T-helper 9 cell (primary cell): Measurements from ENCODE around the gene EXOC6.
"Not testable (repeated sequence)": the region's sequence is repeated elsewhere in the genome, so short reads cannot be mapped to it uniquely, and the experiment has no call there.

Source experiments
- DNase-seq: peaks from one replicate; pipeline ENCODE4 v3.0.0-alpha.2; 2020

The EXOC6 gene

GRCh38 chr10:92880917-92881316, 32.6 kb downstream of the EXOC6 start:
- DNase-seq, result no peak

GRCh38 chr10:92886334-92886961, 38.1 kb downstream of the EXOC6 start:
- no peak for DNase-seq

- DNase-seq, result no peak
Measured at GRCh38 chr10:92890471-92890870, 42.2 kb downstream of the EXOC6 start.

DNA sequence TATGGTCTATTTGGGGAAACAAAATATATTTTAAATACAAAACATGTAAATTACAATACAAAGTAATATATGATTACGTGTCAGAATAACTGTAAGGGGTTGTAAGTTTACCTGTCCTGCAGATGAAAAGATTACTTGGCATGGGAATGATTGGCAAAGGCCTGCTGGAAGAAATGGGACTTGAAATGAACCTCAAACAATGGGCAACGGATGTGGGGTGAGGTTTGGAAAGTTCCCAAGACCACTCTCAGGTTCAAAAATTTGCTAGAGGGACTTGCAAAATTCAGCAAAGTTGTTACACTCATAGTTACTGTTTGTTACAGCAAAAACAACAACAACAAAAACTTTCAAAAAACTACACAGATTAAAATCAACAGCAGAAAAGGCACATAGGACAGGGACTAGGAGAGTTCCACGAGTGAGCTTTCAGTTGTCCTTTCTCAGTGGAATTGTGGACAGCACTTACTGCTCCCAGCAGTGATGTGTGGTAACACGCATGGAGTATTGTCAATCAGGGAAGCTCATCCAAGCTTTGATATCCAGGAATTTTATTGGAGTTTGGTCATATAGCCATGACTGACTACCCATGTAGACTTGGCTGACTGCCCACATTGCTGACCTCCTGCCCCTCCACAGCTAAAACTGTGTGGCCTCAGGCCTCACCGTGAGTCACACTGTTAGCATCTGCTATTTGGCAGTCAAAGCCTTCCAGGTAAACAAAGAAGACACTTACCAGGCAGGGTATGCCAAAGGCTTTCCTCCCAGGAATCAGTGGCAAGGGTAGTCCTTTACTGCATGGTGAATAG, 43.8 kb downstream of the EXOC6 start:
- no peak for DNase-seq

GRCh38 chr10:92892691-92893054, 44.4 kb downstream of the EXOC6 start:
- DNase-seq, result no peak

DNA sequence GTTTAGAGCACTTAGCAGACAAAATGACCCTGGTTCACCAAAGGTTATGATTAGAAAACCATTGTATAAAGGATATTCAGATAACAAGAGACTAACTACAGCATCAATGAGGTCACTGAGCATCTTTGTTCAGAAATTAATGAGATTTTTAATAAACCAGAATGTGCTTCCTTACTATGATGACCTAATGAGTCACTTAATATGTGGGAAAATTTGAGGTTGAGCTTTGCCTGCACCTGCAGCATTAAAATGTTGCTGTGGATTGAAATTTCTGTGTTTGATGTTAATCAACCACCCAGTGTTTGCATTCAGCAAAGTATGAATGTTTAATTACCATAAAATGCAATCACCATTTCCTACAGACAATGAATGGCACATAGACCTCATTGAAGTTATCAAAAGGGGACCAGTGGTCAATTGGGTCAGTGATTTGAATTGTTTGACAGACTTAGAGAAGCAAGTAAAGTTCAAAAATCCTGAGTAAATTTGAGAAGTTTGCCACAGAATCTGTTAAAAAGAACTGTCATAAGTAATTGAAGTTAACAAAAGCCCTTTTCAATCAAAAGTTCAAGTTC, 45.8 kb downstream of the EXOC6 start:
- DNase-seq, result no peak

DNA sequence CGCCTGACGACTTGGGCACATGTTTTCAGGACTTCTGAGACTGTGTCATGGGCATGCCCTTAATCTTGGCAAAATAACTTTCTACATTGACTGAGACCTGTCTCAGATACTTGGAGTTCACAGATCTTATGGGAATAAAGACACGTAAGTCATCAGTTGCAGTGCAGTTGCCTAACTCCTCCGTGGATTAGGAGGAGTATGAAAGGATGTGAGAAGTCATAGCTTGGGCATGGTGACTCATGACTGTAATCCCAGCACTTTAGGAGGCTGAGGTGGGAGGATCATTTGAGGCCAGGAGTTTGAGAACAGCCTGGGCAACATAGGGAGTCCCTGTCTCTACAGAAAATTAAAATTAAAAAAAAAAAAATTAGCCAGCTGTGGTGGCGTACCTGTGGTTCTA, 49.6 kb downstream of the EXOC6 start:
- no peak for DNase-seq

- peak; percentile 14 for DNase-seq
Measured at GRCh38 chr10:92901819-92902251, 53.5 kb downstream of the EXOC6 start.

GRCh38 chr10:92903633-92904032, 55.3 kb downstream of the EXOC6 start:
- DNase-seq, result no peak

- no peak for DNase-seq
Measured at GRCh38 chr10:92907280-92907679, 59.0 kb downstream of the EXOC6 start.

GRCh38 chr10:92912631-92913030, 64.3 kb downstream of the EXOC6 start:
- DNase-seq, result not testable (repeated sequence)

DNA sequence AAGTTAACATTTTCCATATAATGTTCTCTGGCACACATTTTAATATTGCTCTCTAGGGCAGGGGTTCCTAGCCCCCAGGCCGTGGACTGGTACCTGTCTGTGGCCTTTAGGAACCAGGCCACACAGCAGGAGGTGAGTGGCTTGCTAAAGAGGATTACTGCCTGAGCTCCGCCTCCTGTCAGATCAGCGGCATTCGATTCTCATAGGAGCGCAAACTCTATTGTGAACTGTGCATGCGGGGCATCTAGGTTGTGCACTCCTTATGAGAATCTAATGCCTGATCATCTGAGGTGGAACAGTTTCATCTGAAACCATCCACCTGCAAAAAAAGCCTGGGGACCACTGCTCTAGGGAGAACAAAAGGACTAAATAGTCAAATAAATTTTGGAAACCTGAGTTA, 65.7 kb downstream of the EXOC6 start:
- no peak for DNase-seq

DNA sequence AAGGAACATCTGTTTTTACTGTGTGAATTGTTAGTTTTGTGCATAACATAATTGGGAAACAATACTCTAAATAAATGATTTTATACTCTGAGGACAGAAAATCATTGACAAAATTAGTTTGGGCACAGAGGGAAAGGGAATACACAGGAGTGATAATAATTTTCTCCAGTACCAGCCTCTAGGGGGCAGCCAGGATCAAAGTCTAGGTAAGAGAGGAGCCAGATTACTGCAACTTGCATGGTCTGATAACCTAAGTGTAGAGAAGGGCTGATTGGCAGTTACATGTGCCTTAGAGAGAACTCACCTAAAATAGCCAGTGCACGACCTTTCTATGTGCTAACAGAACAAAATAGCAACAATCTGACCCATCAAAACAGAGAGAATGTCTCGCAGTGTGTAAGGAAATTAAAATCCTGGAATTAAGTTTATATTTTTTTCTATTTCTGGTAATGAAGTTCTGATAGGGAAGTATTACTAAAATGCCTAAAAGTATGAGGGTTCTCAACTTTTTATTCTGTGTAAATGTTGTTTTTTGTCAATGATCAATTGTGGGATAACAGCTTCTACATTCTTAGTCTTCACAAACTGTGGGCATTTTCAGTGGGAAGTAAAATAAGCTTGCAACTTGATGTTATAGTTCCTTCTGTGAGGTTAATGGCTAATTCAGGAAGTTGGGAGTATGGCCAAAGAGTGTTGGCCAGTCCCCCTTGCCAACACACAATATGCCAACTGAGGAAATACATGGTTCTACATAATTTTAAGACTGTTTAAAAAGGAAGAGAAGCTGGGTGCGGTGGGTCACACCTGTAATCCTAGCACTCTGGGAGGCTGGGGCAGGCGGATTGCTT, 66.4 kb downstream of the EXOC6 start:
- DNase-seq, result peak; percentile 31

DNA sequence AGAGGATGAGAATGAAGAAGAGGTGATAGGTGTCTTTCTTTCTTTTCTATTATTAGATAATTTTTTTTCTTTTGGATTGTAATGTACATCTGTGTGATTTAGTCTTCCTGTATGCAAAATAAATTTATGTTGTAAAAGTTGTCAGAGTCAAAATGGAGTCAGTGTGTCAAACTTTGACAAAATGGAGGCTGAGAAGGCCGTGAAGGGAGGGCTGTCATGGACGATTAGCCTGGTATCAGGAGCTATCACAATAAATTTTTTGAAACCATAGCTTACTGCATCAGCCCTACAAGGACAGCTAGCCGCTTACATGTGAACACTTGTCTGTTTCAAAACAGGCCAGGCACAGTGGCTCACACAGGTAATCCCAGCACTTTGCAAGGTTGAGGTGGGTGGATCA, 67.6 kb downstream of the EXOC6 start:
- DNase-seq, result no peak

DNA sequence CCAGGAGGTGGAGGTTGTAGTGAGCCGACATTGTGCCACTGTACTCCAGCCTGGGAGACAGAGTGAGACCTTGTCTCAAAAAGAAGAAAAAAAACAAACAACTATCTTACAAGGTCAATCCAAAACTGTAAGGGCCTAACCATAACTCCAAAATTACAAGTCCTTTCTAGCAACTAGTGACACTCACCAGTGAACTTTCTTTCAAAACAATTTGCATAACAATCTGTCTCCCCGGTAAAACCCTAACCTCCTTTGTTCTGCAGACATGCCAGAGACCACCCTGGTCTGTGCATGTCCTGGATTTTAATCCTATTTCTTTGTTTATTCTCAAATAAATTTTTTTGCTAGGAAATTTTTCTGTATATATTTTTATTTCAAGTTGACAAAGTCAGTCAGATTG, 68.1 kb downstream of the EXOC6 start:
- no peak for DNase-seq

DNA sequence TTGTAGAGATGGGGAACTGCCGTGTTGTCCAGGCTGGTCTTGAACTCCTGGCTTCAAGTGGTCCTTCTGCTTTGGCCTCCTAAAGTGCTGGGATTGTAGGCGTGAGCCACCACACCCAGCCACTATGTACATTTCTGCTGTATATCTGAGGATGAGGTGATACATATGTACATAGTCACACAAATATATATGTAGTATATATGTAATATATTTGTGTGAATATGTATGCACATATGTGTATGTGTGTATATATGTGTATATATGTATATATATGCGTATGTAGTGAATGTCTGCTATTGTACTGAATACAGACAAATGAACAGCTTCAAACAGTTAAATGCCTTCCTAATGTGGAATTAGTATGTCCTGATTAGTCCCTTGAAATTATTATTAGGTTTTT, 70.3 kb downstream of the EXOC6 start:
- DNase-seq, result no peak

- DNase-seq, result no peak
Measured at GRCh38 chr10:92920866-92921265, 72.5 kb downstream of the EXOC6 start.

GRCh38 chr10:92923416-92923815, 75.1 kb downstream of the EXOC6 start:
- DNase-seq, result no peak

DNA sequence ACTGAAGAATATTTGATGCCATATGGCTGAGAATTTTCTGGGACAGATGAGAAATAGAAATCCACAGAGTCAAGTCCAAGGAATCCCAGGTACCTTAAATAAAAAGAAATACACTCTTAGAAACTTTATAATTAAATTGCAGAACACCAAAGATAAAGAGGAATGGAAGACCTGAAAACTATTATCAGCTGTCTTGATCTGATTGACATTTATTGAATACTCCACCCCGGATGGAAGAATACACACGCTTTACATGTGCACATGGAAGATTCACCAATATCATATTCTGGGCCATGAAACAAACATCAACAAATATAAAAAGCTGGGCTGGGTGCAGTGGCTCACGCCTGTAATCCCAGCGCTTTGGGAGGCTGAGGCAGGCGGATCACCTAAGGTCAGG, 81.6 kb downstream of the EXOC6 start:
- DNase-seq, result no peak

DNA sequence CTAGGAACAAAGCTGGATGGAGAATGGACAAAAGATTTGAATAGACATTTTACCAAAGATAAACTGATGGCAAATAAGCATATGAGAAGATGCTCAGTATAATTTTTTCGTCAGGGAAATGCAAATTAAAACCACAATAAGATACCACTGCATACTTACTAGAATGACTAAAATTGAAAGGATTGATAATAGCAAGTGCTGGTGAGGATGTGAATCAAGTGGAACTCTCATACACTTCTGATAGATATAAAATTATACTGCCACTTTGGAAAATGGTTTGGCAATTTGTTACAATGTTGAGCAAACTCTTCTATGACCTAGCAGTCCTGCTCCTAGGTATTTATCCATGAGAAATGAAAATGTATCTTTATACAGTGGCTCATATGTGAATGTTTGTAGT, 83.3 kb downstream of the EXOC6 start:
- no peak for DNase-seq

- no peak for DNase-seq
Measured at GRCh38 chr10:92937876-92938275, 89.6 kb downstream of the EXOC6 start.

DNA sequence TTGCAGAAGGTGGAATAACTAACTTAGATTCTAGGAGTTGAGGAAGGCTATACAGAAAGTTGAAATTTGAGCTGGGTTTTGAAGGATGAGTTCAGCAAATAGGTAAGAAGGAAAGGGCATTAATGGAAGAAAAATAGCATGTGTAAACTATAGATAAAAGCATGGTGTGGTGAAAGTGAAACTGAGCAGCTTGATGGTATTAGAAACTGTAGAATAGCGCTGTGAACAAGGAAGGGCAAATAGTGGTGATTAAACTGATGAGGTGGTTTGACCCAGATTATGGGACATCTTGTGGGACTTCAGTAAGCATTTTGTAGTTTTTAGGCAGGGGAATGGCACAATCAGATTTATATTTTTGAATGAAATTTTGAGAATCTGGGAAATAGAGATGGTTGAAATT, 90.5 kb downstream of the EXOC6 start:
- no peak for DNase-seq

DNA sequence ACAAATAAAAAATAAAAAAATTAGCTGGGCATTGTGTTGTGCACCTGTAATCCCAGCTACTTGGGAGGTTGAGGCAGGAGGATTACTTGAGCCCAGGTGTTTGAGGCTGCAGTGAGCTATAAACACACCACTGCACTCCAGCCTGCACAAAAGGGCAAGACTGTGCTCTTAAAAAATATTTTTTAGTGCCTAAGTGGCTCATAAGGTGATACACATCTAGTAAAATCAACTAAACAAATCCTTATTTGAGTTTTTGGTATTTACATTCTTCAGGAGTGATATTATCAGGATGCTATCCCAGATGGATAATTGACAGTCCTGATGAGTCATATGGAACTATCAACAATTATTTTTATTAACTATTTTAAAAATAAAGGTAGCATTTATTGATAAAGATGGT, 93.9 kb downstream of the EXOC6 start:
- no peak for DNase-seq
